Stimulated activated CD4-positive, alpha-beta T cell treated with anti-CD3 and anti-CD28 coated beads, Interleukin-1b, Interleukin-23, amount 100 ng/mL, for 24 hours (primary cell): ENCODE data around the gene LENG9.
"Not testable (repeated sequence)": the region's sequence is repeated elsewhere in the genome, so short reads cannot be mapped to it uniquely, and the experiment has no call there.

Experiments used
- DNase-seq, 4 experiments: peaks; one replicate each; pipeline ENCODE4 v3.0.0-alpha.2; 2020; ENCODE audit warnings: low read depth in 4 of 4, low spot score in 1 of 4

The LENG9 gene

GRCh38 chr19:54459282-54460229, 4.0 kb downstream of the LENG9 start:
- no peak for DNase-seq

GRCh38 chr19:54458648-54459281, 4.8 kb downstream of the LENG9 start:
- DNase-seq, result no peak

- DNase-seq, result no peak
These were observed 5.6 kb downstream of the LENG9 start for GRCh38 chr19:54457773-54458647.

- no peak for DNase-seq
These were observed 6.9 kb downstream of the LENG9 start for GRCh38 chr19:54456423-54457373.

GRCh38 chr19:54455786-54456422, 7.7 kb downstream of the LENG9 start:
- DNase-seq, result no peak

GRCh38 chr19:54454781-54455675, 8.6 kb downstream of the LENG9 start:
- DNase-seq, result no peak

GRCh38 chr19:54453921-54454780, 9.4 kb downstream of the LENG9 start:
- DNase-seq, result no peak

GRCh38 chr19:54452626-54453025, 11.0 kb downstream of the LENG9 start:
- DNase-seq, result no peak

- DNase-seq, result no peak
These were observed 11.6 kb downstream of the LENG9 start for GRCh38 chr19:54451997-54452396.

- no peak for DNase-seq
These were observed 12.2 kb downstream of the LENG9 start for GRCh38 chr19:54451331-54451871.

GRCh38 chr19:54449701-54450069, 13.9 kb downstream of the LENG9 start:
- DNase-seq, result no peak

GRCh38 chr19:54448774-54449700, 14.5 kb downstream of the LENG9 start, which contains the start of gene LENG8:
TSS of gene LENG8 (plus strand) at chr19:54449199. CDS start at chr19:54451345, 2,146 bp downstream.
- DNase-seq, result peak; percentile 86 to 95 (median 94)

- DNase-seq, result peak; percentile 20 to 36 (median 27)
These were observed 15.4 kb downstream of the LENG9 start for GRCh38 chr19:54448040-54448773.

GRCh38 chr19:54446349-54446748, 17.2 kb downstream of the LENG9 start:
- not testable (repeated sequence) for DNase-seq

GRCh38 chr19:54444737-54445136, 18.8 kb downstream of the LENG9 start:
- no peak for DNase-seq

- DNase-seq, result no peak
These were observed 22.9 kb downstream of the LENG9 start for GRCh38 chr19:54440641-54441040.
